Suprapubic skin (tissue), 3 donors: ENCODE measurements around the gene MUC21.

Source experiments
- POLR2A ChIP-seq, 2 donors: fragments of 450-650 bp; IDR thresholded peaks; one replicate each; pipeline ENCODE4 v1.6.1; 2017; ENCODE audit warnings: antibody characterized with exemption in 2 of 2, mild to moderate bottlenecking in 2 of 2, moderate library complexity in 2 of 2
- TF ChIP-seq, protein P1 (sequence below), 2 donors: fragments of 200-600 bp in 1 of 2; fragments of 450-650 bp in 1 of 2; sonication (generic) in 1 of 2; IDR thresholded peaks; one replicate each; pipeline ENCODE4 v1.5.1; 2016 to 2019; ENCODE audit warnings: antibody characterized with exemption in 2 of 2, mild to moderate bottlenecking in 1 of 2, moderate library complexity in 1 of 2

DNA sequence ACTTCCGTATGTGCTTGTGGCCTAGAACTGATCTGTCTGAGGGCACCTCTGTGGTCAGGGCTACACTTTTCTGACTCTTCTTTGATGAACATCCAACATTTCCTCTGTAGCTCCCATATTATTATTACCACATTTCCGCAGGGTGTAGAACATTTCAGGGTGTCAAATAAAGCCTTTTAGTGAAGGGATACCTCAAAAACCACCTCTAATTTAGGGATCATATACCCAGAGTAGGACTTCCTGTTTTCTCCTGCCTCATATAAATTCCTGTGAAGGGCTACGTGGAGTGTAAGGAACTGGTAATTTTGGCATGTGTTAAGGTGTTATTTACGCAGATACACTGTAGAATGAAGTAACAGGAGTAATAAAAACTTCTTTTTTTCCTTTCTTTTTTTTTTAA is 21.3 kb downstream of the MUC21 start:
- no peak for TF ChIP-seq POLR2A (IDR thresholded peaks at IDR 0.05)
- TF ChIP-seq, protein P1, sequence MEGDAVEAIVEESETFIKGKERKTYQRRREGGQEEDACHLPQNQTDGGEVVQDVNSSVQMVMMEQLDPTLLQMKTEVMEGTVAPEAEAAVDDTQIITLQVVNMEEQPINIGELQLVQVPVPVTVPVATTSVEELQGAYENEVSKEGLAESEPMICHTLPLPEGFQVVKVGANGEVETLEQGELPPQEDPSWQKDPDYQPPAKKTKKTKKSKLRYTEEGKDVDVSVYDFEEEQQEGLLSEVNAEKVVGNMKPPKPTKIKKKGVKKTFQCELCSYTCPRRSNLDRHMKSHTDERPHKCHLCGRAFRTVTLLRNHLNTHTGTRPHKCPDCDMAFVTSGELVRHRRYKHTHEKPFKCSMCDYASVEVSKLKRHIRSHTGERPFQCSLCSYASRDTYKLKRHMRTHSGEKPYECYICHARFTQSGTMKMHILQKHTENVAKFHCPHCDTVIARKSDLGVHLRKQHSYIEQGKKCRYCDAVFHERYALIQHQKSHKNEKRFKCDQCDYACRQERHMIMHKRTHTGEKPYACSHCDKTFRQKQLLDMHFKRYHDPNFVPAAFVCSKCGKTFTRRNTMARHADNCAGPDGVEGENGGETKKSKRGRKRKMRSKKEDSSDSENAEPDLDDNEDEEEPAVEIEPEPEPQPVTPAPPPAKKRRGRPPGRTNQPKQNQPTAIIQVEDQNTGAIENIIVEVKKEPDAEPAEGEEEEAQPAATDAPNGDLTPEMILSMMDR (IDR thresholded peaks at IDR 0.05) = no peak
